K562 (cell line): Measurements from ENCODE around the gene SLX9. TPM values are rescaled to one million over a fixed set of nuclear protein-coding genes. Genes with fewer than 3 reads are reported as not detected.

Experiments
- CREB1 ChIP-seq, 2 experiments: sonication (generic) in 1 of 2; formaldehyde crosslinking in 1 of 2; IDR thresholded peaks; 2 replicates each; pipeline versions ENCODE4 v1.6.1 to v1.8.0; 2012 to 2022; ENCODE audit warnings: inconsistent platforms in 1 of 2, mild to moderate bottlenecking in 1 of 2, missing genetic modification reagents in 1 of 2, moderate library complexity in 1 of 2
- CREB5 ChIP-seq: fragments of 250-450 bp; sonication (Bioruptor Pico); IDR thresholded peaks from 2 replicates; pipeline ENCODE4 v1.5.0; 2020; ENCODE audit warnings: mild to moderate bottlenecking
- DDX20 ChIP-seq: fragments of 450-650 bp; IDR thresholded peaks from 2 replicates; pipeline ENCODE4 v1.6.1; 2016; ENCODE audit warnings: missing genetic modification characterization, low read depth, mild to moderate bottlenecking, missing compliant biosample characterization, moderate library complexity
- ELF2 ChIP-seq: fragments of 250-450 bp; sonication (Bioruptor Pico); IDR thresholded peaks from 2 replicates; pipeline ENCODE4 v1.5.0; 2021; ENCODE audit warnings: mild to moderate bottlenecking
- FOXO4 ChIP-seq: fragments of 450-650 bp; formaldehyde crosslinking; IDR thresholded peaks from 2 replicates; pipeline ENCODE4 v1.4.0; 2020; ENCODE audit warnings: mild to moderate bottlenecking, moderate library complexity
- HDAC1 ChIP-seq, 2 experiments: fragments of 450-650 bp; IDR thresholded peaks; 2 replicates each; pipeline ENCODE4 v1.6.1; 2016 to 2017; ENCODE audit warnings: inconsistent platforms in 1 of 2, mild to moderate bottlenecking in 1 of 2, moderate library complexity in 1 of 2
- HDAC3 ChIP-seq: fragments of 450-650 bp; IDR thresholded peaks from 2 replicates; pipeline ENCODE4 v1.6.1; 2018; ENCODE audit warnings: borderline replicate concordance, mild to moderate bottlenecking, moderate library complexity; ENCODE audit not compliant: partially characterized antibody
- JUNB ChIP-seq: fragments of 450-650 bp; formaldehyde crosslinking; conservative IDR thresholded peaks from 2 replicates; pipeline ENCODE4 v1.4.0; 2020; ENCODE audit warnings: mild to moderate bottlenecking
- L3MBTL2 ChIP-seq: fragments of 450-650 bp; IDR thresholded peaks from 2 replicates; pipeline ENCODE4 v1.6.1; 2016; ENCODE audit warnings: mild to moderate bottlenecking, moderate library complexity
- NFIX ChIP-seq: fragments of 250-450 bp; sonication (Bioruptor Pico); IDR thresholded peaks from 2 replicates; pipeline ENCODE4 v1.4.0; 2020; ENCODE audit warnings: low read depth, mild to moderate bottlenecking, moderate library complexity
- SAFB ChIP-seq: fragments of 200-400 bp; formaldehyde crosslinking; IDR thresholded peaks from 2 replicates; pipeline ENCODE4 v1.6.1; 2017; ENCODE audit warnings: low read depth, low read length, borderline replicate concordance
- SIN3B ChIP-seq: fragments of 450-650 bp; IDR thresholded peaks from 2 replicates; pipeline ENCODE4 v1.6.1; 2017; ENCODE audit warnings: low read depth, mild to moderate bottlenecking, moderate library complexity
- SP2 ChIP-seq: IDR thresholded peaks from 2 replicates; pipeline ENCODE4 v1.6.1; 2011; ENCODE audit warnings: mild to moderate bottlenecking, low read depth, low read length, moderate library complexity; ENCODE audit not compliant: poor library complexity, severe bottlenecking; ENCODE audit errors: extremely low read depth
- SPI1 ChIP-seq: IDR thresholded peaks from 2 replicates; pipeline ENCODE4 v1.6.1; 2011; ENCODE audit warnings: low read depth, low read length, control low read depth, borderline replicate concordance
- TCF7 ChIP-seq: sonication (generic); IDR thresholded peaks from 2 replicates; pipeline ENCODE4 v1.6.1; 2016; ENCODE audit warnings: antibody characterized with exemption, borderline replicate concordance
- ZNF318 ChIP-seq, 2 experiments: fragments of 450-650 bp; IDR thresholded peaks; 2 replicates each; pipeline ENCODE4 v1.6.1; 2016; ENCODE audit warnings: mild to moderate bottlenecking in 2 of 2, borderline replicate concordance in 1 of 2, low read depth in 1 of 2, moderate library complexity in 1 of 2
- ZNF354B ChIP-seq: fragments of 250-450 bp; sonication (Bioruptor Pico); IDR thresholded peaks from 2 replicates; pipeline ENCODE4 v1.4.0; 2020
- polyA plus RNA-seq, 8 experiments: library from polyadenylated mRNA; depleted of rRNA in 4 of 8; stranded (reverse) in 5 of 8; unstranded in 3 of 8; fragments of >200 nt; fragmentation: Nextera tagmentation in 2 of 8; fragmentation: Illumina TruSeq in 1 of 8; extraction: Ambion mirVana in 2 of 8; extraction: Trizol in 1 of 8; gene quantifications; 2 replicates each; pipeline versions ENCODE4 v1.2.1 to v1.2.3, GENCODE V29; 2011 to 2014; ENCODE audit warnings: inconsistent platforms in 1 of 8, missing spikeins in 1 of 8
- total RNA-seq, 7 experiments: library from RNA; depleted of rRNA in 6 of 7; stranded (reverse); fragments of >200 nt in 6 of 7; fragmentation: Illumina TruSeq in 2 of 7; extraction: Trizol in 2 of 7; gene quantifications; 2 replicates each; pipeline versions ENCODE4 v1.2.1 to v1.2.3, GENCODE V29; 2011 to 2021; ENCODE audit warnings: low replicate concordance in 1 of 7

Gene SLX9
- total and polyA plus RNA-seq, 9 of the 15 experiments (the other 6 are each of a cell fraction or from before 2014, with no cell fraction given): 1.2 to 75.5 (median 16.5) TPM

GRCh38 chr21:44911384-44912157 lies 28.3 kb upstream of the SLX9 start (continued):
- TF ChIP-seq CREB5 (CRISPR knock-in tag) (no peak), DDX20 (tag) (no peak), L3MBTL2 (peak; percentile 36; the same call in 1 of the 2 replicates), NFIX (CRISPR knock-in tag) (no peak), SP2 (no peak), JUNB (CRISPR knock-in tag) (no peak), FOXO4 (CRISPR knock-in tag) (no peak), ELF2 (CRISPR knock-in tag) (no peak), SAFB (no peak), SPI1 (no peak), CREB1 (IDR thresholded peaks at IDR 0.05) (no peak), CREB1 (CRISPR knock-in tag; IDR thresholded peaks at IDR 0.05) (peak; percentile 36; the same call in 1 of the 2 replicates), HDAC1 (IDR thresholded peaks at IDR 0.05) (no peak), TCF7 (no peak), SIN3B (no peak), ZNF354B (CRISPR knock-in tag) (no peak), HDAC3 (no peak), ZNF318 (IDR thresholded peaks at IDR 0.05; ENCODE audit: borderline replicate concordance in 1 of 2, low read depth in 1 of 2) (no peak)
